ENCODE results near the gene MAST4. TPM values are rescaled to one million over a fixed set of nuclear protein-coding genes. Genes with fewer than 3 reads are reported as not detected.
A peak's percentile ranks its signal among the peaks of the same experiment; 100 is the strongest.

The MAST4 gene
- total and polyA plus RNA-seq, 2 of the 4 experiments (the other 2 are of a cell fraction): 4.8 to 6.8 TPM

- Histone ChIP-seq H4K20me1 (ENCODE audit: insufficient read depth, low read length) (no peaks in the 10 kb centered on the region), H3K56ac (ENCODE audit: extremely low read depth, insufficient read depth, low read length) (no peak overlapping the region), H4K8ac (ENCODE audit: low read depth in 2 of 2, low read length in 2 of 2) (no peak overlapping the region), H3K9ac (ENCODE audit: low read depth, low read length) (no peak overlapping the region), H2BK20ac (ENCODE audit: low read depth, low read length) (no peak overlapping the region), H3K18ac (ENCODE audit: low read depth, low read length) (no peak overlapping the region), H2BK15ac (ENCODE audit: low read depth, low read length) (no peak overlapping the region), H3K9me1 (ENCODE audit: insufficient read depth, low read length) (no peaks in the 10 kb centered on the region), H3K23ac (ENCODE audit: low read depth, low read length) (no peak overlapping the region), H3K27me3 (ENCODE audit: control insufficient read depth, insufficient read depth, low read length) (no peaks in the 10 kb centered on the region), H2BK120ac (ENCODE audit: low read depth, low read length) (no peak overlapping the region), H4K91ac (ENCODE audit: insufficient read depth, low read depth, low read length) (no peak overlapping the region), H3K27ac (ENCODE audit: insufficient read depth, low read length) (no peak overlapping the region), H2AK5ac (ENCODE audit: low read depth, low read length) (no peak overlapping the region), H2BK5ac (ENCODE audit: low read depth, low read length, poor library complexity, severe bottlenecking) (no peak overlapping the region), H2AFZ (replicated peaks; ENCODE audit: low read length, poor library complexity) (no peak overlapping the region), H3K79me1 (ENCODE audit: low read depth in 1 of 2, low read length in 2 of 2) (no peaks in the 10 kb centered on the region; a peak in 1 of 4 replicates), H3K14ac (replicated peaks; ENCODE audit: low read depth, low read length) (no peak overlapping the region), H2AK9ac (replicated peaks; ENCODE audit: low read depth, low read length, poor library complexity) (no peak overlapping the region), H3K4me1 (ENCODE audit: control insufficient read depth, insufficient read depth, low read length) (peaks cover 2% of the 10 kb centered on the region; the same call in 1 of the 2 replicates), H4K5ac (ENCODE audit: low read depth, low read length) (no peak overlapping the region), H3K36me3 (ENCODE audit: control insufficient read depth, insufficient read depth, low read length) (peaks cover 14% of the 10 kb centered on the region), H3K9me3 (ENCODE audit: control insufficient read depth, insufficient read depth, low read length) (no peaks in the 10 kb centered on the region), H3K4me2 (ENCODE audit: low read depth, low read length) (no peak overlapping the region), H3K4me3 (ENCODE audit: insufficient read depth, low read depth, low read length) (no peak overlapping the region), H3K4ac (ENCODE audit: low read depth, low read length) (no peak overlapping the region)
- WGBS, 2 experiments (ENCODE audit: extremely low coverage in 2 of 2, insufficient read length in 1 of 2): no CpG with 5 or more reads among the region's 1 CpG
- DNase-seq (no peak), ATAC-seq (ENCODE audit: low read depth) (peak; percentile 68)
- in situ Hi-C loops (cut with MboI; ENCODE audit: low sequenced_read_pairs) (no loop called here), dilution Hi-C loops (cut with HindIII; ENCODE audit: low sequenced_read_pairs, unreplicated experiment) (no loop called here), intact Hi-C loops (cut with micrococcal nuclease) (no loop called here)
- TF ChIP-seq CEBPB (IDR thresholded peaks at IDR 0.05; ENCODE audit: low read depth, low read length): no peak
- no peak for TF ChIP-seq POLR2A (IDR thresholded peaks at IDR 0.05; ENCODE audit: low read depth, low read length)
- no peak for TF ChIP-seq MXI1 (IDR thresholded peaks at IDR 0.05; ENCODE audit: borderline replicate concordance, low read depth, low read length)
- no peak for TF ChIP-seq RCOR1 (IDR thresholded peaks at IDR 0.05; ENCODE audit: insufficient replicate concordance, low read length)
- TF ChIP-seq RFX5 (IDR thresholded peaks at IDR 0.05; ENCODE audit: low read depth, low read length): no peak
- TF ChIP-seq MAZ (IDR thresholded peaks at IDR 0.05; ENCODE audit: borderline replicate concordance, low read depth, low read length): no peak
- TF ChIP-seq FOS (IDR thresholded peaks at IDR 0.05; ENCODE audit: low read depth, low read length): no peak
- TF ChIP-seq BHLHE40 (IDR thresholded peaks at IDR 0.05; ENCODE audit: low read depth, low read length): no peak
- no peak for TF ChIP-seq CTCF (conservative IDR thresholded peaks at IDR 0.05; ENCODE audit: low read depth, low read length)
- no peak for TF ChIP-seq ELK1 (IDR thresholded peaks at IDR 0.05; ENCODE audit: borderline replicate concordance, low read depth, low read length)
- TF ChIP-seq NFE2L2 (IDR thresholded peaks at IDR 0.05; ENCODE audit: low read depth, low read length): no peak
- no peak for TF ChIP-seq SMC3 (IDR thresholded peaks at IDR 0.05; ENCODE audit: low read depth, low read length)
- ChIA-PET POLR2A (ENCODE audit: unreplicated experiment) (no interaction called here), CTCF (no interaction called here)
- no TSS peak for BruUV-seq (replicated peaks)
These were observed 508.7 kb downstream of the MAST4 start for GRCh38 chr5:67104859-67105258.

Data from IMR-90 (cell line).